GM18951 (cell line): Measurements from ENCODE around the gene PBX1.
"Not testable (repeated sequence)": the region's sequence is repeated elsewhere in the genome, so short reads cannot be mapped to it uniquely, and the experiment has no call there.

Experiments used
- POLR2A ChIP-seq: IDR thresholded peaks from 4 replicates; pipeline ENCODE4 v1.6.1; 2011; ENCODE audit warnings: mild to moderate bottlenecking; ENCODE audit not compliant: insufficient read length, insufficient read depth; ENCODE audit errors: extremely low read depth
- in situ Hi-C: fragments of 300-500 bp; cut with MboI; formaldehyde crosslinking; loops from one replicate; pipeline ENCODE4 v1.12.0; 2022; ENCODE audit warnings: low sequenced_read_pairs, mixed read lengths, inconsistent platforms; ENCODE audit not compliant: unreplicated experiment

PBX1 gene

GRCh38 chr1:164558461-164559341 is at the start of gene PBX1:
Gene PBX1 (plus strand): TSS chr1:164559184.
- in situ Hi-C loops = no loop called here
- TF ChIP-seq POLR2A = no peak

GRCh38 chr1:164510435-164510834 is 48.5 kb upstream of the PBX1 start:
- in situ Hi-C loops = no loop called here
- TF ChIP-seq POLR2A = no peak

DNA sequence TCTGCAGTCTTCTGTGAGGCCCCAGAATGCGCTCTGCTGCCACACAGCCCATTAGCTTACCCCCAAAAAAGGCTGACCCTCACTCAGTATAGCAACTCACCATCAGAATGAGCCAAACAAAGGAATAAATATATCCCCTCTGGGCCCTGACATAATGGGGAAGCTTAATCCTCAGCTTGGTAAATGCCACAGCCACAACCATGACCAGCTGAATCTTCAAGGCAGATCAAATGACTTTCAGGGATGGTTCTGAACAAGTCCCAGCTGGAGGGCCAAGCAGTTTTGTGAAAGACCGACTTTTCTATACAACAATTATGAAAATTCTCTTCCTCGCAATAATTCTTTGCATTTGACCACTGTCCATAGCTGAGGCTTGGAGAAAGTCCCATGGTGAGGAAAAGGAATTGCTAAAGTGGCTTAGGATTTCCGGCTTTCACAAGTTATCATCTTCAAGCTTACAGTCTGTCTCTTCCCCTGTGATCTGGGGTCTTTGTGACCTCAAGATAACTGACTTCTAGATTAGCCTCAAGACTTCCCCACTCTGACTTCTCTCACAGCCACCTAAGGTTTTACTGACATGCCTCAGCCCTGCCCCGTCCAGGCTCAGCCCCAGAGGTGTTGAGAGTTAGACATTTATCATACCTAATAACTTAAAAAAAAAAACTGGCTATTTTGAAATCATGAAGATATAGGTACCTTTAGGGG is 47.8 kb upstream of the PBX1 start:
- no peak for TF ChIP-seq POLR2A

GRCh38 chr1:164515231-164515630 is 43.8 kb upstream of the PBX1 start:
- in situ Hi-C loops = no loop called here
- no peak for TF ChIP-seq POLR2A

More for the DNA sequence above, 47.8 kb upstream of the PBX1 start:
- in situ Hi-C loops = no loop called here

DNA sequence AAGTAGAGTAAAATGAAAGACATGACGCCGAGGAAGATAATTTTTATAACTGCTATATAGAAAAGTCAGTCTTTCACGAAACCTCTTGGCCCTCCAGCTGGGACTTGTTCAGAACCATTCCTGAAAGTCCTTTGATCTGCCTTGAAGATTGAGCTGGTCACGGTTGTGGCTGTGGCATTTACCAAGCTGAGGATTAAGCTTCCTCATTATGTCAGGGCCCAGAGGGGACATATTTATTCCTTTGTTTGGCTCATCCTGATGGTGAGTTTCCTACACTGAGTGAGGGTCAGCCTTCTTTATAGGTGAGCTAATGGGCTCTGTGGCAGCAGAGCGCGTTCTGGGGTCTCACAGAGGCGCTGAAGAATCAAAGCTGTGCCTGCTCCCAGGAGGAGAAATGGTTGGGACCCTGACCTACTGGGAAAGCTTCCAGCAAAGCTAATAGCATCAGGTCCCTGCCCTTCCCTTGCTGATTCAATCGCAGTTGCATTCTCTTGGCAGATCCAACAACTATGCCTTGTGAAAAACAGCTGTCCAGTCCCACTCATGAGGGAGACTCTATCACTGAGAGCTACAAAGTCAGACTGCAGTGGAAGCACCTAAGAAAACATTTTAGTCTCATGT is 43.2 kb upstream of the PBX1 start:
- TF ChIP-seq POLR2A = no peak
- in situ Hi-C loops = no loop called here

GRCh38 chr1:164516591-164516990 is 42.4 kb upstream of the PBX1 start:
- no peak for TF ChIP-seq POLR2A
- in situ Hi-C loops = no loop called here

DNA sequence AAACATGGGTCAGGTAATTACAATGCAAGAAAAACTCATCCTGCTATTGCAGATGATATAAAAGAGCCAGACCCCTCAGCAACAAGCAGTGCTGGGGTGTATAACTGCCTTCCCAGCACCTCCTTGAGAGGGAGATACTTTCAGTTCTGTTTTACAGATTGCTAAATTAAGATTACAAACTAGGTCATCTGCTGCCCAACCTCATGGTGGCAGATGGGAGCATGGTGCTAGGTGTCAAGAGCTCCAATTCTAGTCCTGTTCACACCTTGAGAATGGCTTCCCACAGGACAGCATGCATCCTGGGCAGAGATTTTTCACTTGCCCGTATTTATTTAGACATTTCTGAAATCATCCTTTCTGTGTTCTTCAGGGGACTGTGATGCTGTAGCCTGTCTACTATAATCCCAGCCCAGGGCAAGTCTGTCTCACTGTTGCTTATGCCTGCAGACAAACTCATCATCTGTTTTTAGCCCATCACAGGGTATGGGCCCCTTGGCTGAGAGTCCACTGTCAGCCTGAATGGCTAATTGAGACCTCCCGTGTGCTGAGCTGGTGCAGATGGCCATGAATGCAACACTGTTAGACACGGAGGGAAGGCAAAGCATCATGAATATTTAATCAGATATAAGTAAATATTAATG is 40.2 kb upstream of the PBX1 start:
- TF ChIP-seq POLR2A = no peak
- in situ Hi-C loops = no loop called here

- in situ Hi-C loops = no loop called here
- TF ChIP-seq POLR2A = no peak
These were observed 39.6 kb upstream of the PBX1 start for GRCh38 chr1:164519426-164519825.

- no peak for TF ChIP-seq POLR2A
- in situ Hi-C loops = no loop called here
These were observed 34.2 kb upstream of the PBX1 start for GRCh38 chr1:164524810-164525209.

DNA sequence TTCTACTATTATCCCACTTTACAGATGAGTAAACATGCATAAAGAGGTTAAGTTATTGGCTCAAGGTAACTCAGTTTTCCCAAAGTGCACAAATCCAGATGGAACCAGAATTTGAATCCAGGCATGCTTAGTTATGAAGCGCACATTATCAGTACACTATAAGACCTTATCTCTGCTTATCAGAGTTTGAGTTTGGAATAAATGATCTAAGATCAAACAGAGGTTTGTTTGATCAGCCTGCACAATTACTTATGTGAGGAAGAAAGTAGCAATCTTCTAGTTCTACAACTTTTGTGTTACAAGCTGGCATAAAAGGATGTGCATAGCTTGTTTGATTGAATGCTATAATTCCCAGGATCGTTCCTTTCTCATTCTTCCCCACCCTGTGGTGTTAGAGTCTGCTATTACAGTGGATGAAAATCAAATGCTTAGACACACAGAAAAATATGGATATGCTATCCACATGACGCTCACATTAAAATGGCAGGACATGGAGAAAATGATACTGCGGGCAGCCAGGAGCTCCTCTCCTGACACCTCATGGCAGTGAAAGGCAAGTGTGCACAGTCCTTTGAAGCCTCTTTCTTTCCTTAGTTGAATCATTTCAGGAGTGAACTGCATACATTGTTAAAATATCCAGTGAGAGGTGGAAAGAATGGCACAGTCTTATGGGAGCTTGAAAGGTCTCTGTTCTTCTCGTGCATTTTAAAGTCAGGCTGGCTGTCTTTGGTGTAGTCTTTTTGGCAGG is 23.9 kb upstream of the PBX1 start:
- in situ Hi-C loops = no loop called here
- TF ChIP-seq POLR2A = no peak

GRCh38 chr1:164552463-164552988 is 6.5 kb upstream of the PBX1 start:
- in situ Hi-C loops = not testable (repeated sequence)

GRCh38 chr1:164557270-164557669 is 1.7 kb upstream of the PBX1 start:
- in situ Hi-C loops = no loop called here
- no peak for TF ChIP-seq POLR2A
